Right renal cortex interstitium (tissue), 3 donors: ENCODE results near the gene RNASE4. TPM values are rescaled to one million over a fixed set of nuclear protein-coding genes. Genes with fewer than 3 reads are reported as not detected.
"Not testable (repeated sequence)": the region's sequence is repeated elsewhere in the genome, so short reads cannot be mapped to it uniquely, and the experiment has no call there.

ENCODE experiments used
- DNase-seq, 3 donors: peaks; one replicate each; pipeline ENCODE4 v3.0.0-alpha.2; 2013; ENCODE audit warnings: low read depth in 3 of 3, low spot score in 2 of 3
- polyA plus RNA-seq, 3 donors: library from polyadenylated mRNA; unstranded; fragments of 120-200 nt; gene quantifications; one replicate each; pipeline ENCODE4 v1.2.1, GENCODE V29; 2013; ENCODE audit not compliant: insufficient read length in 3 of 3

Gene RNASE4
- polyA plus RNA-seq, 3 donors = 2.1 to 7.0 (median 2.6) TPM

DNA sequence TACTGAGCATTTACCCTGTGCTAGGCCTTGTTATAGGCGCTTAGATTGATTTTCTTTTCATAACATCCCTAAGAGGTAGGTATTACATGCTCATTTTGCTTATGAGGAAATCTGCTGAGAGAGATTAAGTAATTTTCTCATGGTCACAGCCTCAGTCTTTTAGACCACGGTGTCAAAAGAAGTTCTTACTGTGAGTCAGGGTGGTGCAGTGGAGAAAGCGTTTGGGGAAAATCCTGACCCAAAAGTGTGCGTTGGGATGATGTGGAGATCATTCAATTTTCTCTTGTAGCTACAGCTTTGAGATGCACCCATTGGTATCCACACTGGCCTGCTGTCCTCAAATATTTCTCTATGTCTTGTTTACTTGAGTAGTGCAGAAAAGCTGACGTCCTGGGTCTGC lies 12.4 kb downstream of the RNASE4 start:
- no peak for DNase-seq

DNA sequence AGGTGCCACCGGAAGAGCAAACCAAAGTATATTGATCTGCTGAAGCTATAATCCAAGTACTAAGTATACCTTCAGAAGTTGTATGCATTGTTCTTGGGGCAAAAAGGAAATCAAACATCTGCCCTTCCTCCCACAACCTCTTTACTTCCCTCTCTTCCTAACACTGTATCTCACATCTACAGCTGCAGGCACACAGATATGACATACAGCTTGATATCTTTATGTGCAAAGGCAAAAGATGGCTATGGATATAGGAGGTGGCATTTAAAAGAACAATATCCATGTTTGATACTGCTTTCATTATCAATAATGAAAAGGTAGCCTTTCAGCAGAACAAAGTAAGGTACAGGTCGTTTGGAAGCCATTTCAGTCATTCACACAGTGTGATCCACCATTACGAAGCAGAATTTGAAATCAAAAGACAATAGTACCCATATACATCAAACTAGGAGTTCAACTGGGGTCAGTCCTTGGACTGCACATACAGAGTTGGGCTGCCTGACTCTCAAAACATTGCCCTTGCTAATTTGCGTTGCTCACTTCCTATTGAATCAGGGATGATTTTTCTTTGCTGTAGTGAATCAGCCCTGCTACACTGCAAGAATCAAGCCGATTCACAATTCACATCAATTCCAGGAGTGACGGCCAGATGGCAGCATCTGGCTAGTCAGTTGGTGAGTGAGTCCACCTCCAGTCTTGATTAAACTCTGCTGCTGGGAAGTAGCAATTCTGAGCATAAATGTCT lies 13.1 kb downstream of the RNASE4 start:
- peak in 2 of 3 donors; percentile 48 to 57 for DNase-seq

GRCh38 chr14:20698018-20698329 lies 13.6 kb downstream of the RNASE4 start:
- no peak for DNase-seq

DNA sequence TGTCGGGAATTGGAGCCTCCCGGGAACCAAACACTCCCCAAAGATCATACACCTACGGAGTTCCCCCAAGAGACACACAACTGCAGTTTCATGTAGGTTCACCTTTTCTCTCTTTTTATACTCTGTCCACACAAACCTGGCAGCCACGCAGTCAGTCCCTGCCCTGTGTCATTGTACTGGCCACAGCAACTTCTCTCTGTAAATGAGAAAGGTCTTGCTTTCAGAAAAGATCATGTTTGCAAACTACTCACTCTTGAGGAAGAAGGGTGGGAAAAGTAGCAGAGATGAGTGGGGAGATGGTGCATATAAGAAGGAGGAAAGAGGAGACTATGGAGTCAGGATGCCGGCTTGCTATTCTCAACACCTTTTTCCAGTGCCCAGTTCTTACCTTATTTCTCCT lies 14.6 kb downstream of the RNASE4 start:
- DNase-seq = no peak

DNA sequence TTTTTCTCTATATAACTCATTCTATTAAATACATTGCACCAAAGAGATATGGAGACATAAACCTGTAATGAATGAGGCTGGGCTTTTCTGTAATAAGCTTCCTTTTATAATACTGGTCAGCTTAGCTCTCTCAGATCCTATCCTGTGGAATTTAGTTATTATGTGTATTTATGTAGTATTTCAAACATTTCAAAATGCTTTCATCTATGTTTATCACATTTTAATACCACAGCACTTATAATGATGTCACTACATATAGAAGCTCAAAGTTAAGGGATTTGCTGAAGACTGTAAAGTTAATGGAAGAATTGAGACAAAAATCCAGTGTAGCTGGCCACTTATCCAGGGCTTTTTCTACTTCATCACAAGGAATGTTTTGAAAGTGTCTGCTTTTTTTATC lies 15.6 kb downstream of the RNASE4 start:
- no peak for DNase-seq

DNA sequence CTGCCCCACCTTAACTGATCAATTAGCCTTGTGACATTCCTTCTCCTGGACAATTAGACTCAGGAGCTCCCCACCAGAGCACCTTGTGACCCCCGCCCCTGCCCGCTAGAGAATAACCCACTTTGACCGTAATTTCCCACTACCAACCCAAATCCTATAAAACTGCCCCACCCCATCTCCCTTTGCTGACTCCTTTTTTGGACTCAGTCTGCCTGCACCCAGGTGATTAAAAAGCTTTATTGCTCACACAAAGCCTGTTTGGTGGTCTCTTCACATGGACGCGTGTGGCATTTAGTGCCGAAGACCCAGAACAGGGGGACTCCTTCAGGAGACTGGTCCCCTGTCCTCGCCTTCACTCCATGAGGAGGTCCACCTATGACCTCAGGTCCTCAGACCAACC lies 16.6 kb downstream of the RNASE4 start:
- not testable (repeated sequence) for DNase-seq

DNA sequence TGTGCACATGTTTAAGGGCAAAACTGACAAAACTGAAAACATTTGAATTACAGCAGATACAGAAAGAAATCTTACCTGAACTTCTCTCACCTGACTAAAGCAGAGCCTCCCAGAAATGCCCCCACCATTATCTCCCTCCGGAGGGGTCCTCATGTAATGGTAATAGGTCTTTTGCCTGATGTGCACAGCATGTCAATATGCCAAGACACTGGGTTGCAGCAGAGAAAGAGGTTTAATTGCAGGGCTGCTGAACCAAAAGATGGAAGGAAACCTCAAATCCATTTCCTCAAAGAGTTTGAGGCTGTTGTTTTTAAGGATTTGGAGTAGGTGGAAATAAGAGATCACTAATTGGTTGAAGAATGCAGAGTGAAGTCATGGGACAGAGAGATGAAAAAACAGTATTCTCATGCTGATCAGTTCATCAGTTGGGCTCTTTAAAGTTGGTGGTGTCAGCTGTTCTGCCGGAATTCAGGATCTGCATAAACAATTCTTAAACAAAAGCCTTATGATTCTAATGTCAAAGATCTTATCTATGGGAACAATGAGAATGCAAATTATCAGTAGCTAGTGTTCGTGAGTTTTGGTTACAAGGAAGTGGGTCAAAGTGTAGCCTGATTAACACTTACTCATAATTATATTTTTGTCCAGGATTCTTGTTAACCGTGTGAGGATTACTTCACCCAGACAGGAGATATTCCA lies 22.4 kb downstream of the RNASE4 start:
- DNase-seq = no peak

- DNase-seq = no peak
These were observed 23.3 kb downstream of the RNASE4 start for GRCh38 chr14:20707622-20708021.

GRCh38 chr14:20711261-20711660 lies 26.9 kb downstream of the RNASE4 start:
- no peak for DNase-seq

- no peak for DNase-seq
These were observed 27.3 kb downstream of the RNASE4 start for GRCh38 chr14:20711685-20712084.

- DNase-seq = no peak
These were observed 28.5 kb downstream of the RNASE4 start for GRCh38 chr14:20712904-20713303.

GRCh38 chr14:20714593-20715250 lies 30.4 kb downstream of the RNASE4 start:
- no peak for DNase-seq

- peak in 2 of 3 donors; percentile 38 to 51 for DNase-seq
These were observed 35.4 kb downstream of the RNASE4 start for GRCh38 chr14:20719777-20720176.

DNA sequence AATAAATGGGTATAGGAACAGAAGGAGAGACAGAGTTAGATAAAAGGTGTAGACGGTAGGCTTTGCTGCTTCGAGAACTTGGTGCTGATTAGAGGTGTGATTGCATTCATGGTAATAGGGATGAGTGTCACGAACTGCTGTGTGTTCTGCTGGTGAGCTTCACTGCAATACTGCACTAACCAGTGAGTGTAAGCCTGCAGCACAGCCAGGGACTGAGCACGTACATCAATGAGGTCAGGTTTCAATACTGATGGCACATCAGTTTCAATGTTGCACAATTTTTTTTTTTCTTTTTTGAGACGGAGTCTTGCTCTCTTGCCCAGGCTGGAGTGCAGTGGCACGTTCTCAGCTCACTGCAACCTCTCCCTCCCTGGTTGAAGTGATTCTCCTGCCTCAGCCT lies 36.4 kb downstream of the RNASE4 start:
- no peak for DNase-seq

- no peak for DNase-seq
These were observed 37.7 kb downstream of the RNASE4 start for GRCh38 chr14:20722016-20722415.

- DNase-seq = no peak
These were observed 39.1 kb downstream of the RNASE4 start for GRCh38 chr14:20723488-20723887.

GRCh38 chr14:20726121-20726520 lies 41.8 kb downstream of the RNASE4 start:
- not testable (repeated sequence) for DNase-seq

- no peak for DNase-seq
These were observed 42.2 kb downstream of the RNASE4 start for GRCh38 chr14:20726531-20726930.

DNA sequence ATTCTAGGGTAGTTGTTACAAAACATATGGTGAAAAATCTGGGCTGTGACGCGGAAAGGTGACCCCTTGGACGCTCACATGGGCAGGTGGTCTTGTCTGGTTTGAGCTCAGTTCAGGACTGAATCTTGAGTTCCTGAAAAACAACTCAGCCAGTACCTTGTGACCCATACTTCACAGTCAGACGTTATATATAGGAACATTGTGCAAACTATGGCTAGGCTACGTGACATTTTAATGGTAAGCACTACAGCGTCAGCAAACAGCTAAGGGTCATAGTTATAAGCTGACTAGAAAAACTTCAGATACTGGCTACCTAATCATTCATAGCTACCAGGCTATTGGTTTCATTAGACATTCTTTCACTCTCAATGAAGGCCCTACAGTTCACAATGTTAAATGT lies 46.5 kb downstream of the RNASE4 start:
- no peak for DNase-seq

DNA sequence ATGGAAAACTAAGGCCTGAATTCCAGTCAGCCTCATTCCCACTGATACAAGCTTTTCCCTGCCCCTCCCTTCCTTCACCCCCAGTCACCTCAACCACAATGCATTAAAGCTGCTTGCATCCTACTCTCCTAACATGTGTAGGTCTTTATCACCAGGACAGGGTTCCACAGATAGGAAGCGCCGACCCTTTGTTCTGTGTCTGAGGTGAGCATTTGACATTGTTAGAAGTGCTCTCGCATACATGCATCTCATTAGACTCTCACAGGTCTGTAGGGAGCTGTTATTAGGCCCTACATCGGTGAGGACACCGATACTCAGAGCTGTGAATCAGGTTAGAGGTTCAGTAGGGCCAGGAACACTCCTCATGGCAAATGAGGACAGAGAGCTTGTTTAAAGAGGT lies 48.1 kb downstream of the RNASE4 start:
- DNase-seq = no peak

GRCh38 chr14:20732979-20733635 lies 48.7 kb downstream of the RNASE4 start:
- no peak for DNase-seq
